Fibroblast of upper back skin (primary cell): ENCODE results near the gene LIN28B.
A peak's percentile ranks its signal among the peaks of the same experiment; 100 is the strongest.
"Not testable (repeated sequence)": the region's sequence is repeated elsewhere in the genome, so short reads cannot be mapped to it uniquely, and the experiment has no call there.

Experiments used
- DNase-seq: peaks from one replicate; pipeline ENCODE4 v3.0.0-alpha.2; 2013

The LIN28B gene

GRCh38 chr6:104956731-104957294 is at the start of gene LIN28B:
TSS of gene LIN28B (plus strand) at chr6:104957107. CDS start at chr6:104957251, 144 bp downstream.
- no peak for DNase-seq

- no peak for DNase-seq
Observed at GRCh38 chr6:104908031-104908887, 48.6 kb upstream of the LIN28B start.

- DNase-seq: no peak
Observed at GRCh38 chr6:104908888-104909525, 47.9 kb upstream of the LIN28B start.

GRCh38 chr6:104921896-104922295 is 35.0 kb upstream of the LIN28B start:
- no peak for DNase-seq

- no peak for DNase-seq
Observed at GRCh38 chr6:104928141-104928540, 28.8 kb upstream of the LIN28B start.

GRCh38 chr6:104929353-104929752 is 27.6 kb upstream of the LIN28B start:
- no peak for DNase-seq

GRCh38 chr6:104930939-104931338 is 26.0 kb upstream of the LIN28B start:
- DNase-seq: no peak

- no peak for DNase-seq
Observed at GRCh38 chr6:104936766-104937535, 20.0 kb upstream of the LIN28B start.

- DNase-seq: no peak
Observed at GRCh38 chr6:104940238-104940892, 16.5 kb upstream of the LIN28B start.

- peak; percentile 15 for DNase-seq
Observed at GRCh38 chr6:104940893-104941728, 15.8 kb upstream of the LIN28B start.

GRCh38 chr6:104941729-104942091 is 15.2 kb upstream of the LIN28B start:
- DNase-seq: no peak

GRCh38 chr6:104943781-104944180 is 13.1 kb upstream of the LIN28B start:
- peak; percentile 22 for DNase-seq

- DNase-seq: no peak
Observed at GRCh38 chr6:104949206-104949605, 7.7 kb upstream of the LIN28B start.

- no peak for DNase-seq
Observed at GRCh38 chr6:104951677-104952076, 5.2 kb upstream of the LIN28B start.

GRCh38 chr6:104952911-104953399 is 4.0 kb upstream of the LIN28B start:
- DNase-seq: no peak

GRCh38 chr6:104953400-104954189 is 3.3 kb upstream of the LIN28B start:
- not testable (repeated sequence) for DNase-seq

- no peak for DNase-seq
Observed at GRCh38 chr6:104954190-104954797, 2.6 kb upstream of the LIN28B start.

- no peak for DNase-seq
Observed at GRCh38 chr6:104955491-104955890, 1.4 kb upstream of the LIN28B start.

GRCh38 chr6:104955927-104956730 is 778 bp upstream of the LIN28B start:
- DNase-seq: no peak
